Loucy (cell line): ENCODE measurements around the gene DYNC1LI1.

Experiments
- EZH2phosphoT487 ChIP-seq: fragments of 200-600 bp; IDR thresholded peaks from 2 replicates; pipeline ENCODE4 v1.6.1; 2018; ENCODE audit warnings: antibody characterized with exemption, mild to moderate bottlenecking, moderate library complexity, borderline replicate concordance
- TF ChIP-seq, protein P1 (sequence below): fragments of 200-600 bp; sonication (generic); conservative IDR thresholded peaks from 2 replicates; pipeline ENCODE4 v1.5.1; 2014; ENCODE audit warnings: mild to moderate bottlenecking, antibody characterized with exemption, low read length

DNA sequence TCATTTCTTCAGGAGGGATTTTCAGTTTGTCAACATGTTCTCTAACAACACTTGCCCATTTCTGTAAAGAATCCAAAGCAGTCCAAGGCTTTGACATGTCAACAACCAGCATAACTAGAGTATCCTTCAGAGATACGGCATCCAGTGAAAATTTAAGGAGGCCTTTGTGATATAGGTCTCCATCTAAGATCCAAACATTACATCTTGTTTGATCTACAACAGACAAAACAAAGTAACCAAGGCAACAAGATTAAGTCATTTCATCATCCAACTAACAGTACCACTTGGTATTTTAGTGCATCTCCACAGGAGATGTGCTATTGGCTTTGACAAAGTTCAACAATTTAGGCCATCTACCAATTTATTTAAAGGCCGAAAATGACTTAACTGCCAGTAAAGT is 25.8 kb downstream of the DYNC1LI1 start:
- TF ChIP-seq, protein P1, sequence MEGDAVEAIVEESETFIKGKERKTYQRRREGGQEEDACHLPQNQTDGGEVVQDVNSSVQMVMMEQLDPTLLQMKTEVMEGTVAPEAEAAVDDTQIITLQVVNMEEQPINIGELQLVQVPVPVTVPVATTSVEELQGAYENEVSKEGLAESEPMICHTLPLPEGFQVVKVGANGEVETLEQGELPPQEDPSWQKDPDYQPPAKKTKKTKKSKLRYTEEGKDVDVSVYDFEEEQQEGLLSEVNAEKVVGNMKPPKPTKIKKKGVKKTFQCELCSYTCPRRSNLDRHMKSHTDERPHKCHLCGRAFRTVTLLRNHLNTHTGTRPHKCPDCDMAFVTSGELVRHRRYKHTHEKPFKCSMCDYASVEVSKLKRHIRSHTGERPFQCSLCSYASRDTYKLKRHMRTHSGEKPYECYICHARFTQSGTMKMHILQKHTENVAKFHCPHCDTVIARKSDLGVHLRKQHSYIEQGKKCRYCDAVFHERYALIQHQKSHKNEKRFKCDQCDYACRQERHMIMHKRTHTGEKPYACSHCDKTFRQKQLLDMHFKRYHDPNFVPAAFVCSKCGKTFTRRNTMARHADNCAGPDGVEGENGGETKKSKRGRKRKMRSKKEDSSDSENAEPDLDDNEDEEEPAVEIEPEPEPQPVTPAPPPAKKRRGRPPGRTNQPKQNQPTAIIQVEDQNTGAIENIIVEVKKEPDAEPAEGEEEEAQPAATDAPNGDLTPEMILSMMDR = no peak
- TF ChIP-seq EZH2phosphoT487 = no peak
